ENCODE results near the gene TMEM141.

Gene TMEM141

DNA sequence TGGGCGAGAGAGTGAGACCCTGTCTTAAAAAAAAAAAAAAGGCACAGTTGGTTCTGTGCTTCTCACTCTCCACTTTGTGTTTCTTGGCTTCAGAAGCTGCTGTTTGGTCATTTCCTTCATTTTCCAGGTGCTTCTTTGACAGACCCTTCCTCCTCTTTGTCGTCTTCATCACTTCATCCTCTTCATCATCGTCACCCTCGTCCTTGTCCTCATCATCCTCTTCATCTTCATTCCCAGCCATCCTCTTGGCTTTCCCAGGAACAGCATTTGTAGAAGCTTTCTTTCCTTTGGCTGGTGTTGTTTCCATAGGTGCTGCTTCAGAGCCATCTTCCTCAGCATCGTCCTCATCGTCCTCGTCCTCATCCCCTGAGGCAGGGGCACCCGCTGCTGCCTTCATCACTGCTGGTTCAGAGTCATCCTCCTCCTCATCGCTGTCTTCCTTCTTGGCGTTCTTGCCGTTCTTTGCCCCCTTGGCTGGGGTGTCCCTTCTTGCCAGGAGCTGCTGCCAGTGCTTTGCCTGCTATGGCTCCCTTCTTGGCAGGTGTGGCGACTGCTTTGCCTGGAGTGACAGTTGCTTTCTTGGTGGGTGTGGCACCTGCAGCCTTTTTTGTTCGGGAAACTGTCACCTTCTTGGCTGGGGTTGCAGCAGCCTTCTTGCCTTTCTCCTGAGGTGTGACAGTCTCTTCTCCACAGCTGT is 23.7 kb downstream of the TMEM141 start:
- DNase-seq (ENCODE audit: low read depth), result no peak

GRCh38 chr9:136815422-136815782 is 24.3 kb downstream of the TMEM141 start:
- no peak for DNase-seq (ENCODE audit: low read depth)

DNA sequence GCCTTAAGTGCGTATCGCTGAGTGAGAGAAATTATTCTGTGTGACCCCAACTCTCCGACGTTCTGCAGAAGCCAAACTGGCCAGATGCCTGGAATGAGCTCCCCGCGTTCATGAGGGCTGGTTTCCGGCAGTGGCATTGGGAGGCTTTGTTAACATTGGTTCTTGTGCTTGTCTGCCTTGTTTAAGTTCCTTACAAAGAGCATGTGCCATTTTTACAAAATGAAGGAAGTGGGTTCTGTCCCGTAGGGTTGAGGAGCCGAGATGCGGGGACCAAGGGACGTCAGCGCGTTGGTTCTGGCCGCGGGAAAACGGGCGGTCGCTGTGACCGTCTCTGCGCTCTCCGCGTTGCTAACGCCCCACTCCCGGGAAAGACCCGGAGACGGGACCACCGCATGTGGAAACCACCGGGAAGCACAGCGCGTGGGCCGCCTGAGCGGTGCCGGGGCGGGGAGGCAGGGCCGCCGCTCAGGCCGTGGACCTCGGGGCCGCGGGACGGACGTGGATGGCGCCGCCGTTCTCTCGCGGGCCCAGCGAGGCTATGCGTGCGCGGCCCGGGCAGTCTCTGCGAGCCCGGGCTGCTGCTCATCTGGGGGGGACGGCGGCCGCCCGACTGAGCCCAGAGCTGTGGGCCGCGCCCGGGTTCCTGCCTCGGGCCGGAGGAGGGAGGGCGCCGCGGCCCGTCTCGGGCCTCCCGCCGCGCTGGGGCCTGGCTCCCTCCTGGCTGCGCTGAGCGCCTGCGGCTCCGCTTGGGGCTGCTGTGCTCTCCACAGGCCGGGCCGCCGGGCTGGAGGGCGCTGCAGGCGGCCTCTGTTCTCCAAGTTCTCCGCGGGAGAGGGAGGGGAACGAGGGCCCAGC is 30.1 kb downstream of the TMEM141 start:
- DNase-seq (ENCODE audit: low read depth), result no peak

GRCh38 chr9:136821826-136822544 is 30.8 kb downstream of the TMEM141 start:
- DNase-seq (ENCODE audit: low read depth), result no peak

DNA sequence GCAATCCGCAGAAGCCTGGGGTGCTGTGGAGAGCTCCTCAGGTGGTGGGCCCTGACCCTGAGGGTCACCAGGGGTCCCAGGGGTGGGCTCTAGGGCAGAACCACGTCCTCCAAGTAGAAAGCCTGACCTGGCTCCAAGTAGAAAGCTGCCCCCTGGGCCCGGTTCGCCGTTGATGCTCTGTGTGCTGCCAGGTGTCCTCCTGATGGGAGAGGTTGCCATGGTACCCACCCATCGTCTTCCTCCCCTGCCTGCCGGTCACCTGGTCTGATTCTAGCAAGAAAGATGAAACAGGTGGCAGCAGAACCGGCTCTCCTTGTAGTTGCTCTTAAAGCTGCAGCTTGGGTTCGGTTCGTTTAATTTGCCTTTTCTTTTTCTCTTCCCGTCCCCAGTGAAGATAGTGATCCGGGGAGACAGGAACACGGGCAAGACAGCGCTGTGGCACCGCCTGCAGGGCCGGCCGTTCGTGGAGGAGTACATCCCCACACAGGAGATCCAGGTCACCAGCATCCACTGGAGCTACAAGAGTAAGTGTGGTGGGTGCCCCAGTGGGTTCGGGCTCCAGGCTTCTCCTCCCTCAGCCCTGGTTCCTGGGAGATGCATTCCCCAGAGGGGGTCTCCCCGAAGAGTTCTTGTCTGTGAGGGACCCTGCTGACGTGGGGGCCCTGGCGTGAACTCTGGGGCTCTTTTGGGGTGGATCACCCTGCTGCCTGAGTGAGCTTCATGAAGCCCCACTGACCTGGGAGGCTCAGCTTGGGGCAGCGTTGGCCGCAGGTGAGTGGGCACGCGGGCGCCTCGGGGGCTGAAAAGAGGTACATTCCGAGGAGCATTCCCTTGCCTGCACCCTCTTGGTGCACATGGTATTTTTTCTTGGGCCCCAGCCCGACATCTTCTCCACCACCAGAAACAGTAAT is 32.2 kb downstream of the TMEM141 start:
- no peak for DNase-seq (ENCODE audit: low read depth)

- DNase-seq (ENCODE audit: low read depth), result no peak
Observed at GRCh38 chr9:136824496-136825225, 33.5 kb downstream of the TMEM141 start.

GRCh38 chr9:136825295-136826187 is 34.4 kb downstream of the TMEM141 start:
- no peak for DNase-seq (ENCODE audit: low read depth)

- DNase-seq (ENCODE audit: low read depth), result no peak
Observed at GRCh38 chr9:136826188-136826541, 35.0 kb downstream of the TMEM141 start.

- no peak for DNase-seq (ENCODE audit: low read depth)
Observed at GRCh38 chr9:136826703-136827582, 35.8 kb downstream of the TMEM141 start.

DNA sequence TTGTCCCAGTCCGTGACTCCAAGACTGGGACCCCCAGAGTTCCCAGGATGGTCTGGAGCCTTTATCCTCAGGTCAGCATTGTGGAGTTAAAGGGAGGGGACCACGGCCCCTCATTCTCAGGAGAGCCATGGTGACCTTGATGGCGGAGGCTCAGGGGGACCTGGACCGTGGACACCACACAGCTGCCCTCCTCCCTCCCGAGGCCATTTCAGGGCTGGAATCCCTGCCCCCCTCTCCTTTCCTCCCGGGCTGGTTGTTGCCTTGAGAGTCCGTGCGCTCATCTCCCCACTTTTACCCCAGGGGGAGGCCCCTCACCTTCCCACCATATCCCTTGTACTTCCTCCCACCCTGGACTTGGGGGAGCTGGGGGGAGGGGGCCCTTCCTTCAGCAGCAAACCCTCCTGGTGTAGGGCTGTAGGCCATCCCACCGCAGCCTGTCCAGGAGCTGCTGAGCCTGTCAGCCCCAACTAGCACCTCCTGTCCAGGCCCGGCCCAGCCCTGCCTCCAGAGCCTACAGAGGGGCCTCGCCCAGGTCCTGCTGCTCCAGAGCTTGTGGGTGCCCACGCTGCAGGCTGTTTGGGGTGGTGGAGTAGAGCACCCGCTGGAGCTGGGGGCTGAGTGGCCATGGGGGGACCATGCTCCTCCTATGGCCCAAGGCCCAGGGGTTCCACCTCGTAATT is 36.8 kb downstream of the TMEM141 start:
- DNase-seq (ENCODE audit: low read depth), result no peak

DNA sequence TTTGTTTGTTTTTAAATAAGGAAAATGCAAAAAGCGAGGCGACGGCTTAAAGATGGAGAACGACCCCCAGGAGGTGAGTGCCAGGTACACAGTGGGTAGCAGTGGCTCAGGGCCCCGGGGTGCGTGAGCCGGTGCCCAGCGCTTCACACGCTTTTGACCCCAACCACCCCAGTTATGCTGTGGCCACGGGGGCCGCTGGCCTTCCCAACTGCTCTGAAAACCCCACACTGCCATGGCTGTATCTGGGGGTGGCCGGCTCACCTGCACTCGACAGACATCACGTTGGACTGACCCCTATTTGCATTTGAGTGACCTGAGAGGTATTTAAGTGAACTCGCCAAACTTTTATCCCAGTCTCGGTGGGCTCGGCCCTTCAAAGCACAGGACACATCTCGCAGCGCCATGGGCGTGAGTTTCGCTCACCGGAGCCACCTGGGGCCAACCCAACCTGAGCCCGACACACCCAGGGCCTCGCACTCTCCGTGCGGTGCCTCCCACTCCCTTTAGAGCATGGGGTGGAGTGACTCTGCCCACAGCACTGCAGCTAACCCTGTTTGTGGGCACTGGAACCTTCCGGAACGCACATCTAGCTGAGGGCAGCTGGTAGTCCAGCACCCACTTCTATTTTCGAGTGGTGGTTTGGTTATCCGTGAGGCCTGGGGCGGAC is 37.5 kb downstream of the TMEM141 start:
- DNase-seq (ENCODE audit: low read depth), result no peak

GRCh38 chr9:136829412-136829811 is 38.3 kb downstream of the TMEM141 start:
- no peak for DNase-seq (ENCODE audit: low read depth)

DNA sequence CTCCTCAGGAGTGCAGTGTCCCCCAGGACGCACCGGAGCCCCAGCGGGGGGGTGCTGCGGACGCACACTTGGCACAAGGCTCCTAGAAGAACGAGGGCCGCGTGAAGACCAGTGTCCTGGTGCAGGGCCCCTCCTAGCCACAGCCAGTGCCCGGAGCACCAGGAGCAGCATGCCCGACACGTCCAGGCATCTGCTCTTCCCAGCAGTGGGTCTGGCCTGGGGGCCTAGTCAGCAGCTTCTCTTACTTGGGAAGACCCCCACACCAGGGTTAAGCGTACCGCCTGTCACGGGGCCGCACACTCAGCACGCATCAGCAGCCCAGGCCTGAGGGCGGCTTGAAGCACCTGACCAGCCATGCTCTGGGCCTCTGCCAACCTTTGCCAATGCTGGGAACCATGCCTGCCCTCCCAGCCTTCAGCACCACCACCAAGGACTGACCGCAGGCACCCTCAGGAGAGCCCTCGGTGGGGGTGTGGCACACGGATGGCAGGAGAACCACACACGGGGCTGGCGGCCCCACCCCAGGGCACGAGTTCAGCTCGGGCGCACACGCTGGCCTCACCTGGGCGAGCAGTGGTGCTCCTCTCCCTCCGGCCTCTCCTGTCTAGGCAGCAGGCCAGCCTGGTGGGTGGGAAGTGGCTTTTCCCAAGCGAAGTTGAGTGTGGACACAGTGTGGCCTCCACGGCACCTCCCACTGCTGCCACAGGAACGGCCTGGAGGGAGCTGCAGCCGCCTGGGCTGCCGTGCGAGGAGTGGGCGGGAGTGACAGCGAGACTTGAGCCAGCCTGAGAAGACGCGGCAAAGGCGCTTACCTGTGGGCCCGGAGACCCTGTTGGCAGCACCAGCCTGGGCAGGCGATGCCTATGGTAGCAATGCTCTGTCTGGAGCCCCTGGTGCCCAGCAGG is 39.1 kb downstream of the TMEM141 start:
- DNase-seq (ENCODE audit: low read depth), result no peak

DNA sequence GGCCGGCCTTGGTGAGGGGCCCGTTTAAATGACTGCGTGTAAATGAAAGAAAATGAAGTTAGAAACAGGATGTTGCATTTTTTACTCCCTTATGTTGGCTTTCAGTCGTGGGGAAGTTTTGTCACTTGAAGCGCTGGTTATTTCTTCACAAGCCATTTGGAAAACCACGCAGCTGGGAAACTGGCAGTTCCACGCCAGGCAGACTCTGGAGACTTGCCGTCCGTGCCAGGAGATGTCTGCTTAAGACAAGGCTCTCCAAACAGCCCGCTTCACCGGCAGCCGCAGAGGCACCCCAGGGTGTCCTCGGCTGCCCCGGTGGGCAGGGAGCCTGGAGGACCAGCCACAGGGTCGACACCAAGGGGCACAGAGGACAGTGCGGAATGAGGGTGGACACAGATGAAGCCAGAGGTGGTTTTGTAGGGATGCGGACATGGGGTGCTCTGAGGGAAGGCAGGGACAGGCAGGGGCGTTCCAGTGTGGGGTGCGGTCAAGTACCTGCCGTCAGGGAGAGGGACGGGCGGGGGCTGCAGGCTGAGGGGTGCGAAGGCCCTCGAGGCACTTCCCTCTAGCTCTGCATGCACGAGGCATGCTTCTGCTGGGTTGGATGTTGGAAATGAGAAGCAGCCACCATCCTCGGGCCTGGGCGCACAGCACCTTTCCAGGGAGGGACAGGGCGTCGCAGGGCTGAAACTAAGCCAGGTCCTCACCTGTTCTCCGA is 40.0 kb downstream of the TMEM141 start:
- DNase-seq (ENCODE audit: low read depth), result no peak

GRCh38 chr9:136831720-136832104 is 40.6 kb downstream of the TMEM141 start:
- no peak for DNase-seq (ENCODE audit: low read depth)

DNA sequence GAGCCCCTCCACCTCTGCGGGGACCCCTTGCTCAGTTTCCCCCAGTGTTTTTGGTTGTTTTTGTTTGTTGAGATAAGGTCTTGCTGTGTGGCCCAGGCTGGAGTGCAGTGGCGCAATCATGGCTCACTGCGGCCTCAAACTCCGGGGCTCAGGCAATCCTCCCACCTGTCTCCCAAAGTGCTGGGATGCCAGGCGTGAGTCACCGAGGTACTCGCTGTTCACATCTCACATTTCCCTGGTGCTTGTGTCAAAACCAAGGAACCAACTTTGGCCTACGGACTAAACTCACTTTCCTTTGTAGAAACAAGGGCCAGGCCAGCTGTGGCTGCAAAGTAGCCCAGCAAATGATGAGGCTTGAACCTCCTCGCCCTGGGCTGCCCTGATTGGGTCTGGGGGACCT is 41.4 kb downstream of the TMEM141 start:
- DNase-seq (ENCODE audit: low read depth), result no peak

Data from EH (cell line).